Transverse colon (tissue), 4 donors: ENCODE measurements around the gene CLDN16. TPM values are rescaled to one million over a fixed set of nuclear protein-coding genes. Genes with fewer than 3 reads are reported as not detected.

Experiments used
- DNase-seq: peaks from one replicate; pipeline ENCODE4 v3.0.0-alpha.2; 2019
- H3K27ac ChIP-seq, 4 donors: fragments of 200-600 bp; sonication (generic); 2 replicates each; pipeline ENCODE4 v1.5.1; 2016 to 2018; ENCODE audit warnings: inconsistent platforms in 4 of 4
- H3K27me3 ChIP-seq: fragments of 200-600 bp; sonication (generic); 2 replicates; pipeline ENCODE4 v1.5.1; 2017; ENCODE audit warnings: inconsistent platforms
- H3K36me3 ChIP-seq, 4 donors: fragments of 200-600 bp; sonication (generic); 2 replicates each; pipeline ENCODE4 v1.5.1; 2017 to 2019; ENCODE audit warnings: inconsistent platforms in 4 of 4
- H3K4me1 ChIP-seq, 4 donors: fragments of 200-600 bp; sonication (generic); 2 replicates each; pipeline ENCODE4 v1.5.1; 2017 to 2020; ENCODE audit warnings: inconsistent platforms in 4 of 4
- H3K4me3 ChIP-seq, 4 donors: fragments of 200-600 bp; sonication (generic); 1 replicate in 1 of 4; 2 replicates in 3 of 4; pipeline versions ENCODE4 v1.5.1 to v1.6.1; 2017 to 2019; ENCODE audit warnings: inconsistent platforms in 4 of 4
- H3K9me3 ChIP-seq, 2 donors: fragments of 200-600 bp; sonication (generic); 2 replicates each; pipeline ENCODE4 v1.5.1; 2017 to 2019; ENCODE audit warnings: inconsistent platforms in 2 of 2
- EP300 ChIP-seq: sonication (generic); formaldehyde crosslinking; IDR thresholded peaks from one replicate; pipeline ENCODE4 v1.6.1; 2017; ENCODE audit warnings: antibody characterized with exemption, low read depth
- POLR2A ChIP-seq: fragments of 450-650 bp; IDR thresholded peaks from one replicate; pipeline ENCODE4 v1.6.1; 2016; ENCODE audit warnings: antibody characterized with exemption, mild to moderate bottlenecking, moderate library complexity
- POLR2AphosphoS5 ChIP-seq, 3 donors: sonication (generic); formaldehyde crosslinking; IDR thresholded peaks; one replicate each; pipeline ENCODE4 v1.6.1; 2016; ENCODE audit warnings: antibody characterized with exemption in 3 of 3
- whole genome bisulfite sequencing, 2 donors: methylation state at CpG; one replicate each; pipeline ENCODE4 v1.1.5; 2018; ENCODE audit warnings: low coverage in 1 of 2; 5-methylcytosine and 5-hydroxymethylcytosine counted together
- in situ Hi-C, 4 donors: fragments of 200-750 bp; cut with MboI; loops; one replicate each; pipeline versions ENCODE4 v1.15.0 to v1.15.1; 2017; ENCODE audit warnings: low sequenced_read_pairs in 3 of 4, low pct_ligation_motif_present in 1 of 4, low pct_unique_long_range_greater_than_20kb in 1 of 4
- intact Hi-C: fragments of 100-400 bp; cut with DNase I; formaldehyde crosslinking; loops from one replicate; pipeline ENCODE4 v1.15.1; 2023; ENCODE audit warnings: low total_unique reads
- total RNA-seq, 4 donors: library from RNA; depleted of rRNA; stranded (reverse); fragments of >200 nt; gene quantifications; one replicate each; pipeline ENCODE4 v1.1.0, GENCODE V29; 2016
- TF ChIP-seq, protein P1 (sequence below), 5 experiments: fragments of 200-600 bp in 3 of 5; fragments of 450-650 bp in 2 of 5; sonication (generic) in 3 of 5; IDR thresholded peaks; 1 replicate in 2 of 5; 2 replicates in 3 of 5; pipeline ENCODE4 v1.5.1; 2016 to 2017; ENCODE audit warnings: antibody characterized with exemption in 5 of 5, inconsistent platforms in 3 of 5, mild to moderate bottlenecking in 2 of 5, moderate library complexity in 1 of 5

CLDN16 gene
- total RNA-seq, 4 donors from 2014 or later, result not detected

DNA sequence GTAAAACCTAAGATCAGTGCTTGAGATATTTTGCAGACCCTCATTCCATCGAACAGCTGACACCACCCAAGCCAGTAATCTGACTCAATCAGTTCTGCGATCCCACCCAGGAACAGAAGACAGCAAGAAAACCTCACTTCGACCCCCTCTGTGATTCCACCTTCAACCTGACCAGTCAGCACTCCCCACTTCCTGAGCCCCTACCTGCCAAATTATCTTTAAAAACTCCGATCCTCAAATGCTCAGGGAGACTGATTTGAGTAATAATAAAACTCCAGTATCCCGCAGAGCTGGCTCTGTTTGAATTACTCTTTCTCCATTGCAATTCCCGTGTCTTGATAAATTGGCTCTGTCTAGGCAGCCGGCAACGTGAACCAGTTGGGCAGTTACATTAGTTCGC, 25.7 kb upstream of the CLDN16 start:
- intact Hi-C loops, result no loop called here
- Histone ChIP-seq H3K27ac (no peak overlapping the region), H3K9me3 (no peaks in the 10 kb centered on the region), H3K36me3 (no peaks in the 10 kb centered on the region), H3K4me1 (no peaks in the 10 kb centered on the region), H3K27me3 (no peaks in the 10 kb centered on the region), H3K4me3 (no peak overlapping the region)
- WGBS, 2 donors, result 81 to 89% methylated on average over 9 of the region's 9 CpGs
- no peak for TF ChIP-seq EP300
- in situ Hi-C loops, result no loop called here
- DNase-seq, result no peak

DNA sequence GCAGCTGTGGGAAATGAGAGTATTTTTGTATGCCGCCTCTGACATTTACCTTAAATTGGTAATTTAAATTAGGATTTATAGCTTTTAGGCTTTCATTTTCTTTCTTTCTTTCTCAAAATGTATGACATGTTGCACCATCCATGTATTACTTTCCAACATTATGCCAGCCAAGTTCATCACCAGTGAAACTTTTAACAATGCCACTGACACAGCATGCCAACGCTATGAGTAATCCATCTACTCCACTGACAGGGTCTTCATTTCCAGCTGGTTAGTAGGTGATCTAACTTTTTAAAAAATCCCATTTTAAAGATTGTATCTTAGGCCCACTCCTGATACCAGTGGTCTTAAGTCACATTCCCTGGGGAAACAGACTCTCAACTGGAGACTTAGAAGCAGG, 21.8 kb upstream of the CLDN16 start:
- Histone ChIP-seq H3K4me3 (no peak overlapping the region), H3K9me3 (no peaks in the 10 kb centered on the region), H3K36me3 (no peaks in the 10 kb centered on the region), H3K27me3 (no peaks in the 10 kb centered on the region), H3K27ac (no peak overlapping the region), H3K4me1 (no peaks in the 10 kb centered on the region)
- 0 to 67% methylated on average over 1 to 2 of the region's 2 CpGs for WGBS, 2 donors
- intact Hi-C loops, result no loop called here
- TF ChIP-seq POLR2A, result no peak
- no peak for TF ChIP-seq EP300
- TF ChIP-seq POLR2AphosphoS5 (IDR thresholded peaks at IDR 0.05), result no peak
- TF ChIP-seq, protein P1, sequence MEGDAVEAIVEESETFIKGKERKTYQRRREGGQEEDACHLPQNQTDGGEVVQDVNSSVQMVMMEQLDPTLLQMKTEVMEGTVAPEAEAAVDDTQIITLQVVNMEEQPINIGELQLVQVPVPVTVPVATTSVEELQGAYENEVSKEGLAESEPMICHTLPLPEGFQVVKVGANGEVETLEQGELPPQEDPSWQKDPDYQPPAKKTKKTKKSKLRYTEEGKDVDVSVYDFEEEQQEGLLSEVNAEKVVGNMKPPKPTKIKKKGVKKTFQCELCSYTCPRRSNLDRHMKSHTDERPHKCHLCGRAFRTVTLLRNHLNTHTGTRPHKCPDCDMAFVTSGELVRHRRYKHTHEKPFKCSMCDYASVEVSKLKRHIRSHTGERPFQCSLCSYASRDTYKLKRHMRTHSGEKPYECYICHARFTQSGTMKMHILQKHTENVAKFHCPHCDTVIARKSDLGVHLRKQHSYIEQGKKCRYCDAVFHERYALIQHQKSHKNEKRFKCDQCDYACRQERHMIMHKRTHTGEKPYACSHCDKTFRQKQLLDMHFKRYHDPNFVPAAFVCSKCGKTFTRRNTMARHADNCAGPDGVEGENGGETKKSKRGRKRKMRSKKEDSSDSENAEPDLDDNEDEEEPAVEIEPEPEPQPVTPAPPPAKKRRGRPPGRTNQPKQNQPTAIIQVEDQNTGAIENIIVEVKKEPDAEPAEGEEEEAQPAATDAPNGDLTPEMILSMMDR (IDR thresholded peaks at IDR 0.05), result no peak
- in situ Hi-C loops, result no loop called here
- DNase-seq, result no peak

DNA sequence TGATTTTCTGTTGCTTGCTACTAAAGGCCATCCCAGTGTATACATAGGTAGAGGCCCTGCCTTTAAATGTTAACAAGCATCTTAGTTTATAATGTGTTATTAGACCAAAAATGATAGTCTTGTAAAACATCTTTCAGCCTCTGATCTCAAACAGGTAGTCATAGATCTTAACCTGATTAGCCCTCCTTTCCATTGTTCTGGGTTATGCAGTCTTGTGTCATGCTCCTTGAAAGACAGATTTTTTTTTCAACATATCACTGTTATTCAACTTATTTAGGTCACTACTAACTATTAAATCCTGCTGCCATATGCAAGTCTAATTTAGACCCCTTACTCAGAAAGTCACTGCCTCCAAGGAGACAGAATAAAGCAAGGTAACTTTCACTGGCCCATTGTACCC, 19.1 kb upstream of the CLDN16 start:
- intact Hi-C loops (no loop called here), in situ Hi-C loops (no loop called here)
- DNase-seq, result no peak
- H3K27me3 ChIP-seq, result no peaks in the 10 kb centered on the region
- TF ChIP-seq POLR2A (no peak), POLR2AphosphoS5 (IDR thresholded peaks at IDR 0.05) (no peak)
- TF ChIP-seq, protein P1 (IDR thresholded peaks at IDR 0.05), result no peak
- H3K4me3 ChIP-seq, result no peak overlapping the region
- no peaks in the 10 kb centered on the region for H3K9me3 ChIP-seq
- H3K27ac ChIP-seq, result no peak overlapping the region
- H3K4me1 ChIP-seq, result peaks cover 0 to 2% (median 0%) of the 10 kb centered on the region in 4 donors
- H3K36me3 ChIP-seq, result no peaks in the 10 kb centered on the region

DNA sequence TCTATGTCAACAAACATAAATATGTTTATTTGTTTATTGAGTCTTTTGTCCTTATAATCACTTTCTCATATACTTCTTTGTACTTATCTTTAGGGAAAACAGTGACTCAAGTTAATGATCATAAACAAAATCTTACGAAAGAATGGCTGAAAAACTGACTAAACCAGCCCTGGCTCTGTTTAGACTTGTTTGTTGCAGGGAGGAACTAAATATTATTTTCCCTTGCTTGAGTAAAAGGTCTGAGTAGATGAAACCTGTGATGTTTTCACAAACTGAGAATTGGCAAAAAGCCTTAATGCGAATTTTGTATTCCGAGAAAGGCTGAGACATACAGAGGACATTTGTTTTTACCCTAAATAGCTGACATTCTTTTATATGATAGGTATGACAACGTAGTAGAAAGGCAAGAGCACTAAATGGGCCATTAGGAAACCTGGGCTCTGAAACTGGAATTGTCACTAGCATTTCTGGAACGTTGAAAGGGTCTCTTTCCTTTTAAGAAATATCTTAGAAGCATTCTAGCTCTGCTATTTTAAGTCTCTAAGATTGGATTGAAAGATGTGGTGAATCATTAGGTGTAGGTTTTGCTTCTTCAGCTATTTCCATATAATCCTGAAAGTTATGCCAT, 18.2 kb upstream of the CLDN16 start:
- in situ Hi-C loops (no loop called here), intact Hi-C loops (no loop called here)
- Histone ChIP-seq H3K36me3 (no peaks in the 10 kb centered on the region), H3K9me3 (no peaks in the 10 kb centered on the region), H3K27me3 (no peaks in the 10 kb centered on the region), H3K27ac (no peak overlapping the region), H3K4me3 (no peak overlapping the region), H3K4me1 (peaks cover 0 to 8% (median 0%) of the 10 kb centered on the region in 4 donors)
- 68 to 69% methylated on average over 5 of the region's 5 CpGs for WGBS, 2 donors
- TF ChIP-seq EP300 (no peak), POLR2AphosphoS5 (IDR thresholded peaks at IDR 0.05) (no peak), POLR2A (no peak)
- TF ChIP-seq, protein P1 (IDR thresholded peaks at IDR 0.05), result no peak
- no peak for DNase-seq

DNA sequence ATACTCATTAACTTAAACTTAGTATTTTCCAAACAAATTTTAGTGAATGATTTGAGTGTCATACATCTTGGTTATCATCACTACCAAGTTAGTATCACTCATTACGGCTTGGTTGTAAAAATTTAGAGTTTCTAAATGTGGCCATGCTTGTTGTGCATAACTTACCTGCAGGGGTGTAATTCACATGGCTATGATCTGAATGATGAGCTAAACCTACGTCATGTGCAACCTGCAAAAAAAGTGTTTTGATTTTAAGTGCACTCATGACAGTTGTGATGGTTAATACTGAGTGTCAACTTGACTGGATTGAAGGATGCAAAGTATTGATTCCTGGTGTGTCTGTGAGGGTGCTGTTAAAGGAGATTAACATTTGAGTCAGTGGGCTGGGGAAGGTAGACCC, 17.6 kb upstream of the CLDN16 start:
- Histone ChIP-seq H3K4me3 (no peak overlapping the region), H3K4me1 (peaks cover 0 to 8% (median 0%) of the 10 kb centered on the region in 4 donors), H3K27ac (no peak overlapping the region), H3K27me3 (no peaks in the 10 kb centered on the region), H3K9me3 (no peaks in the 10 kb centered on the region), H3K36me3 (no peaks in the 10 kb centered on the region)
- in situ Hi-C loops, result no loop called here
- TF ChIP-seq EP300, result no peak
- TF ChIP-seq POLR2AphosphoS5 (IDR thresholded peaks at IDR 0.05), result no peak
- no peak for TF ChIP-seq POLR2A
- TF ChIP-seq, protein P1 (IDR thresholded peaks at IDR 0.05), result no peak
- WGBS, 2 donors, result 83 to 86% methylated on average over 2 of the region's 2 CpGs
- no peak for DNase-seq
- intact Hi-C loops, result no loop called here
